DND-41 (cell line): ENCODE measurements around the gene PDZD11.

Source experiments
- CTCF ChIP-seq: IDR thresholded peaks from 2 replicates; pipeline ENCODE4 v1.5.1; 2012; ENCODE audit warnings: borderline replicate concordance, low read length, moderate library complexity, mild to moderate bottlenecking; ENCODE audit not compliant: poor library complexity, severe bottlenecking; ENCODE audit errors: extremely low read depth
- EZH2 ChIP-seq: IDR thresholded peaks from 3 replicates; pipeline ENCODE4 v1.6.1; 2012; ENCODE audit warnings: borderline replicate concordance, low read depth, mild to moderate bottlenecking, moderate library complexity, low read length, inconsistent platforms; ENCODE audit not compliant: severe bottlenecking

DNA sequence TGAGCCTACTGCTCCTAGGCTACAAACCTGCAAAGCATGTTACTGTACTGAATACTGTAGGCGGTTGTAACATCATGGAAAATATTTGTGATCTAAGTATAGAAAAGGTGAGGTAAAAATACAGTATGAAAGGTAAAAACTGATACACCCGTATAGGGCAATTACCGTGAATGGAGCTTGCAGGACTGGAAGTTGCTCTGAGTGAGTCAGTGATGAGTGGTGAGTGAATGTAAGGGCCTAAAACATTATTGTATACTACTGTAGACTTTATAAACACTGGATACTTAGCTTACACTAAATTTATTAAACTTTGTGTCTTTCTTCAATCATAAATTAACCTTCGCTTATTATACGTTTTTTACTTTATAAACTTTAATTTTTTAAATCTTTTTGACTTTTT lies 3.9 kb upstream of the PDZD11 start:
- TF ChIP-seq CTCF, result no peak
- TF ChIP-seq EZH2, result no peak
